IPS-11a (cell line): ENCODE measurements around the gene PTPN11.
"Not testable (repeated sequence)": the region's sequence is repeated elsewhere in the genome, so short reads cannot be mapped to it uniquely, and the experiment has no call there.

Experiments used
- H3K4me3 ChIP-seq: one replicate; pipeline ENCODE4 v1.5.1; 2013; ENCODE audit warnings: low read depth, low read length, control low read depth

The PTPN11 gene

DNA sequence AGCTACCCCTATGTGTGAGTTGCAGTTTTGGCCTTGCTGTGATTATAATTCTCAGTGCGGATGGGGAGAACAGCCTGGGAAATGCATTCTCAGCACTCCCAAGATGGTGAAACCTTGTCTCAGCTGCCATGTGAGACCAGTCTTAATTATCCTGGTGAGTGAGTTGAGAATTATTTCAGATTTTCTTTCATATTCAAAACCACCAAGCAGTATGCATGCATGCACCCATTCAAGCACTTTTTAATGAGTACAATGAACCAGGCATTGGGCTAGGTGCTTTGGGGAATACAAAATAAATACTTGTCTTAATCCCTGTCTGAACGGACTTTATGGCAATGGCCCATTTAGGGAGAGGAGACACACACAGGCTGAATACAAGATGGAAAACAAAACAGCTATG is 94.7 kb downstream of the PTPN11 start:
- no peak overlapping the region for H3K4me3 ChIP-seq

GRCh38 chr12:112514456-112514855 is 95.7 kb downstream of the PTPN11 start:
- H3K4me3 ChIP-seq, result no peak overlapping the region

DNA sequence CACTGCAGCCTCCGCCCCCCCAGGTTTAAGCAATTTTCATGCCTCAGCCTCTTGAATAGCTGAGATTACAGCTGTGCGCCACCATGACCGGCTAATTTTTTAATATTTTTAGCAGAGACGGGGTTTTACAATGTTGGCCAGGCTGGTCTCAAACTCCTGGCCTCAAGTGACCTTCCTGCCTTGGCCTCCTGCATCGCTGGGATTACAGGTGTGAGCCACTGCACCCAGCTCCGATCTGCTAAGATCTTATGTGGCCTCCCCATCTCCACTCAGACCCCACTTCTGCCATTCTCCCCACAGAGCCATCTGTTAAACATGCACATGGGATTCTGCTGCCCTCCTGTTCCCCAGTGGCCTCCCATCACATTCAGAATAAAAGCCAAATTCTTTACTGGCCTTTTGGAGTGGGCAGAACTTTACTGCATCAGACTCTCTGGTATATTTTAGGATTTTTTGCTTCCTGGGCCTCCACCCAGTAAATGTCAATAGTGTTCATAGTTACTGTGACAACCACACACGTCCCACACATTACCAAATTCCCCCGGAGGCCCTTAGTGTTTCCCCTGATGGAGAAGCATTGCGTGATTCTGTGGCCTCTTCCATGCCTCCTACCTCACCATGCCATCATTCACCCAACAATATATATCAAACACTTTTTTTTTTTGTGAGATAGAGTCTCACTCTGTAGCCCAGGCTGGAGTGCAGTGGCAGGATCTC is 96.3 kb downstream of the PTPN11 start:
- no peak overlapping the region for H3K4me3 ChIP-seq

- H3K4me3 ChIP-seq, result no peak overlapping the region
Observed at GRCh38 chr12:112515868-112516267, 97.1 kb downstream of the PTPN11 start.

- H3K4me3 ChIP-seq, result no peak overlapping the region
Observed at GRCh38 chr12:112517730-112518364, 99.1 kb downstream of the PTPN11 start.

DNA sequence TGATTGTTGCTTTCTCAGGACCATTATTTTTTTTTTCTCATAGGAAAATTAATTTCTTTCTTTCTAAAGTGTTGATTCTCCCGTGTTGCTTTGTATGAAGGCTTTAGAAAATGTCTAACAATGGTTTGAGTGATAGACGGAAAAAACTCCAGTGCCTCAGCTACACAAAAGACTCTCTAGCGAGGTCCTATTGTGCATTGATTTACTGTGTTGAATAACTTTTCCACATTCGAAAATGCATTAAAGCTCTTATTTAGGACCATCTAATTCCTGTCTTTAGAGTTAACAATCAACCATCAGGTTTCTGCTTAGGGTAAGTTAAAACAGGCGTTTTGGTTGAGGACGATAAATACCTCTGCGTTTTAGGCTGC is 99.6 kb downstream of the PTPN11 start:
- no peak overlapping the region for H3K4me3 ChIP-seq

GRCh38 chr12:112519841-112520340 is 101.1 kb downstream of the PTPN11 start:
- not testable (repeated sequence) for H3K4me3 ChIP-seq

DNA sequence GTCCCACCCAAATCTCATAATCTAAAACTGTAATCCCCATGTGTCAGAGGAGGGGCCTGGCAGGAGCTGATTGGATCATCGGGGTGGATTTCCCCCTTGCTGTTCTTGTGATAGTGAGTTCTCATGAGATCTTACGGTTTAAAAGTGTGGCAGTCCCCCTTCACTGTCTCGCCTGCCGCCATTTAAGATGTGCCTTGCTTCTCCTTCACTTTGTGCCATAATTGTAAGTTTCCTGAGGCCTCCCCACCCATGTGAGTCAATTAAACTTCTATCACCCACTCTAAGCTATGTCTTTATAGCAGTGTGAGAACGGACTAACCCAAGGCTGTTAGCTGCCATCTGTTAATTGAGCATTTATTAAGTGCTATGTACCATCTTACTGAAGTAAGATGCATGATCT is 105.1 kb downstream of the PTPN11 start:
- H3K4me3 ChIP-seq, result no peak overlapping the region

GRCh38 chr12:112524269-112524668 is 105.5 kb downstream of the PTPN11 start:
- no peak overlapping the region for H3K4me3 ChIP-seq

DNA sequence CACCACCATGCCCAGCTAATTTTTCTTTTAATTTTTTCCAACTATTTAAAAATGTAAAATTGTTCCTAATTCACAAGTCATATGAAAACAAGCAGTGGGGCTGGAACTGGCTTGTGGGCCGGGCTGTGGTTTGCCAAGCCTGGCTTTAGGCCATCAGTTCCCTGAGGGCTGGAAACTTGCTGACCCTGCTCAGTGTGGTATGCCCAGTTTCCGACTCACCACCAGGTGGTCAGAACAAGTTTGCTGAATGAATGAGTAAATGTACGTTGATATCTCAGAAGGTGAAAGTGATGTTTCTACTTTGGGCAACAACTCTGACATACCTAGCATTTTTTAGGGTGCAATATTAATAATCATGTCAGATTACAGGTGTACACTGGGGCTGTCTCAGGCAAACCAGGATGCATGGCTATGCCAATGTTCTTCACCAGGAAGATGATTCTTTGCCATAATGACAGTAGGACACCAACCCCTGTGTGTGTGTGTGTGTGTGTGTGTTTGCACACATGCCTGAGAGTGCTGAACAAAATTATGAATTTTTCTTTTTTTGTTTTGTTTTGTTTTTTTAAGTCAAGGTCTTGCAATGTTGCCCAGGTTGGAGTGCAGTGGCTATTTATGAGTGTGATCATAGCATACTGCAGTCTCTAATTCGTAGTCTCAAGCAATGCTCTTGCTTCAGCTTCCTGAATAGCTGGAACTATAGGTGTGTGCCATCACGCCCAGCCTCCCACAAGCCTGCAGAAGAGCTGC is 106.1 kb downstream of the PTPN11 start:
- no peak overlapping the region for H3K4me3 ChIP-seq

- H3K4me3 ChIP-seq, result no peak overlapping the region
Observed at GRCh38 chr12:112525426-112525809, 106.7 kb downstream of the PTPN11 start.

DNA sequence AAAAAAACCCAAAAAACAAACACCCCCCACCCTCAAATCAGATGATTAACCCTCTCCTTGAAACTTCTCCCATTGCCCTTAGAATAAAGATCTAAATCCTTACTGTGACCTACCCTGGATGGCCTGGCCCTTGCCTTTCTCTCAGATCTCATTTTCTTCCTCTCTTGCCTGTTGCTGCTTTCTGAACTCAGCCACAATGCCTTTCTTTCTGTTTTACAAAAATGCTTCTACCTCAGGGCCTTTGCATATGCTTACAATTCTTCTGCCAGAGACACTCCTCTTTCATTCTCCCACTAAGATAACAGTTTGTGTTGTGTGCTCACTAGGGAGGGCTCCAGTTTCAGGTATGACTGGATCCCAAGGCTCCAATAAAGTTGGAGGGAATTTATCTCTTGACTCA is 108.3 kb downstream of the PTPN11 start:
- no peak overlapping the region for H3K4me3 ChIP-seq

DNA sequence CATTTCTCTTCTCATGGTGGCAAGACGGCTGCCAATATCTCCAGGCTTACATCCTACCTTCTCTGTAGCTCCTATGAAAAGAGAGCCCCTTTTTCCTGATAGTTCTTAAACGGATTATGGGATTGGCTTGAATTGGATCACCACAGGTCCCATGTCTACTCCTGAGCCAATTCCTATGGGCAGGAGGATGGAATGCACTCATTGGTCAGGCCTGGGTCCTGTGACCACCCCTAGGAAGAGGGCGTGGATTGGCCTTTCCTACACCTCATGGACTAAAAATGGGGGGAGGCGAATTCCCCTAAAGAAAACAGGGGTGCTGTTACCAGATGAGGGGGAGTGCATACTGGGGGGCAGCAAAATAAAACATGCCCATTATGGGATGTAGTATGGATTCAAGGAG is 108.8 kb downstream of the PTPN11 start:
- no peak overlapping the region for H3K4me3 ChIP-seq

GRCh38 chr12:112528521-112528920 is 109.8 kb downstream of the PTPN11 start:
- H3K4me3 ChIP-seq, result no peak overlapping the region

- no peak overlapping the region for H3K4me3 ChIP-seq
Observed at GRCh38 chr12:112530941-112531340, 112.2 kb downstream of the PTPN11 start.

DNA sequence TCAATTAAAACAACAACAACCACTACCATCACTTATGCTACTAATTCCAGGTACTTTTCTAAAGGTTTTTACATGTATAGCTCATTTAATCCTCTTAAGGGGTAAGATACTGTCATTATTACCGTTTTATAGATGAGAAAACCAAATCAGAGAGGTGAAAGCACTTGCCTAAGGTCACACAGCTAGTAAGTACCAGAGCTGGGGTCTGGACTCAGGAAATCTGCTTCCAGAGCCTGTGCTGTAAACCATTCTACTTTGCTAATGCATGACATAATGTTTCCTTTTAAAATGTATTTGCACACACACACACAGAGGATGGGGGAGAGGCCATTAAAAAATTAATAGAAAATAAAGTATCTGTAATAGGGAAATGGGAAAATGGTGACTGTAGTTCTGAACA is 113.4 kb downstream of the PTPN11 start:
- no peak overlapping the region for H3K4me3 ChIP-seq

DNA sequence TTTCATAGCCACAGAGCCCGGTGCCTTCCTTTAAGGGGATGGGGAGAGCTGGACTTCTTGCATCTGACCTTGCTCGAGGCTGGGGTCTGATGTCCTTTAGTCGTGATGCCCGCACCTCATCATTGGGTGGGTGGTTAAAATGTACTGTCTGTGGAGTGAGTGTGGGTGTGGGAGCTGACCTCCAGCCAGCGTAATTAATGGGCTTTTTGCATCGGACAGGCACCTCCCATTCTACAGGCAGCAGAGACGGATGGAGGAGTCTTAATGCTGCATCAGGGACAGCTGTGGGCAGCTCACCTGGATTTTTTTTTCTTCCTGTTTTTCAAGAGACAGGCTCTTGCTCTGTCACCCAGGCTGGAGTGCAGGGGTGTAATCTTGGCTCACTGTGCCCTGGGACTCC is 114.8 kb downstream of the PTPN11 start:
- no peak overlapping the region for H3K4me3 ChIP-seq

DNA sequence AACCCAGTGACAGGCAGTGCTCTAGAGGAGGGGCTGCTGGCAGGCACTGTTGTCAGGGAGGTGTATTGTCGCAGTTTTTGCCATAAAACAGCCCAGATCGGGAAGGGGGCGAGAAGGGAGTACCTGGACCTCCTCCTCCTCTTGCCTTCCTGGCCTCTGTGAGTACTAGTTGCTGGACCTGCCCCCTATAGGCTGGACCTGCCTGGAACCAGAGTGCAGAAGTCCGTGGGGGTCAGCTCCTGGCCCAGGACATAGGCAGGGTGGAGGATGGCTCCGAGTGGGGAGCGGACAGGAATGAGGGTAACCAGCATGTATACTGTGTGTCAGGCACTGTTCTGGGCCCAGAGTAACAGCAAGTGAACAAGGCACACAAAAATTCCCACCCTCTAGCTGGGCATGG is 116.3 kb downstream of the PTPN11 start:
- H3K4me3 ChIP-seq, result no peak overlapping the region

- H3K4me3 ChIP-seq, result no peak overlapping the region
Observed at GRCh38 chr12:112535637-112536366, 117.1 kb downstream of the PTPN11 start.

- H3K4me3 ChIP-seq, result no peak overlapping the region
Observed at GRCh38 chr12:112536367-112536730, 117.6 kb downstream of the PTPN11 start.

GRCh38 chr12:112537710-112538396 is 119.1 kb downstream of the PTPN11 start:
- no peak overlapping the region for H3K4me3 ChIP-seq
